CD14-positive monocyte (primary cell): ENCODE results near the gene CCT2. TPM values are rescaled to one million over a fixed set of nuclear protein-coding genes. Genes with fewer than 3 reads are reported as not detected.

Experiments used
- DNase-seq, 3 donors: peaks; one replicate each; pipeline ENCODE4 v3.0.0-alpha.2; 2011 to 2022
- H2AFZ ChIP-seq: 2 replicates; pipeline ENCODE4 v1.6.0; 2012; ENCODE audit warnings: mild to moderate bottlenecking, low read depth, low read length, inconsistent platforms; ENCODE audit not compliant: insufficient read depth, poor library complexity, severe bottlenecking
- H3K27ac ChIP-seq, 2 donors: 1 replicate in 1 of 2; 2 replicates in 1 of 2; pipeline ENCODE4 v1.5.1; 2012 to 2013; ENCODE audit warnings: low read length in 2 of 2, control low read depth in 1 of 2, inconsistent platforms in 1 of 2, low read depth in 1 of 2, mild to moderate bottlenecking in 1 of 2
- H3K27me3 ChIP-seq, 2 donors: one replicate each; pipeline versions ENCODE4 v1.6.0 to v1.6.1; 2011 to 2013; ENCODE audit warnings: low read length in 2 of 2; ENCODE audit not compliant: control insufficient read depth in 2 of 2, insufficient read depth in 2 of 2
- H3K36me3 ChIP-seq, 2 donors: replicated peaks in 1 of 2; 1 replicate in 1 of 2; 2 replicates in 1 of 2; pipeline versions ENCODE4 v1.5.1 to v1.6.1; 2012 to 2013; ENCODE audit warnings: low read length in 2 of 2, control low read depth in 1 of 2, inconsistent platforms in 1 of 2, mild to moderate bottlenecking in 1 of 2; ENCODE audit not compliant: insufficient read depth in 2 of 2, control insufficient read depth in 1 of 2
- H3K4me1 ChIP-seq, 2 donors: 1 replicate in 1 of 2; 2 replicates in 1 of 2; pipeline versions ENCODE4 v1.5.1 to v1.6.1; 2012 to 2013; ENCODE audit warnings: low read length in 2 of 2, control low read depth in 1 of 2, inconsistent platforms in 1 of 2, mild to moderate bottlenecking in 1 of 2, moderate library complexity in 1 of 2; ENCODE audit not compliant: insufficient read depth in 2 of 2, control insufficient read depth in 1 of 2
- H3K4me2 ChIP-seq: replicated peaks from 2 replicates; pipeline ENCODE3; 2012; ENCODE audit warnings: low read length, moderate library complexity, mild to moderate bottlenecking; ENCODE audit not compliant: poor library complexity, severe bottlenecking; ENCODE audit errors: extremely low read depth
- H3K4me3 ChIP-seq, 3 experiments: fragments of 200-600 bp in 1 of 3; sonication (generic) in 1 of 3; replicated peaks in 1 of 3; 1 replicate in 2 of 3; 2 replicates in 1 of 3; pipeline ENCODE4 v1.5.1; 2011 to 2013; ENCODE audit warnings: low read length in 3 of 3, mild to moderate bottlenecking in 3 of 3, control low read depth in 2 of 3, low read depth in 2 of 3, inconsistent platforms in 1 of 3, moderate library complexity in 1 of 3
- H3K79me2 ChIP-seq: 2 replicates; pipeline ENCODE4 v1.6.0; 2012; ENCODE audit warnings: mild to moderate bottlenecking, control low read depth, inconsistent platforms, low read length, moderate library complexity; ENCODE audit not compliant: insufficient read depth
- H3K9ac ChIP-seq: 2 replicates; pipeline ENCODE4 v1.6.0; 2017; ENCODE audit warnings: low read length, mild to moderate bottlenecking; ENCODE audit not compliant: insufficient read depth, poor library complexity, severe bottlenecking
- H3K9me3 ChIP-seq, 2 donors: replicated peaks in 1 of 2; 1 replicate in 1 of 2; 2 replicates in 1 of 2; pipeline versions ENCODE4 v1.5.1 to v1.6.1; 2012 to 2013; ENCODE audit warnings: low read length in 2 of 2, control low read depth in 1 of 2; ENCODE audit not compliant: control insufficient read depth in 1 of 2, insufficient read depth in 1 of 2
- H4K20me1 ChIP-seq: 2 replicates; pipeline ENCODE4 v1.6.0; 2012; ENCODE audit warnings: mild to moderate bottlenecking, low read length, control low read depth, moderate library complexity; ENCODE audit not compliant: insufficient read depth
- H3K27ac Mint-ChIP-seq, 7 donors: one replicate each; pipeline ENCODE4 v1.8.0; 2020; ENCODE audit warnings: mild to moderate bottlenecking in 7 of 7, mixed read lengths in 7 of 7, moderate library complexity in 6 of 7, inconsistent platforms in 2 of 7
- H3K27me3 Mint-ChIP-seq, 3 donors: one replicate each; pipeline ENCODE4 v1.8.0; 2021 to 2022; ENCODE audit warnings: low read depth in 3 of 3, mild to moderate bottlenecking in 3 of 3, mixed read lengths in 3 of 3, moderate library complexity in 3 of 3, inconsistent platforms in 1 of 3
- H3K36me3 Mint-ChIP-seq, 2 donors: one replicate each; pipeline ENCODE4 v1.8.0; 2020; ENCODE audit warnings: mixed read lengths in 2 of 2, inconsistent platforms in 1 of 2, mild to moderate bottlenecking in 1 of 2
- H3K4me1 Mint-ChIP-seq: one replicate; pipeline ENCODE4 v1.8.0; 2020; ENCODE audit warnings: mild to moderate bottlenecking, mixed read lengths
- H3K4me3 Mint-ChIP-seq, 2 donors: one replicate each; pipeline ENCODE4 v1.8.0; 2020; ENCODE audit warnings: mild to moderate bottlenecking in 2 of 2, mixed read lengths in 2 of 2, moderate library complexity in 1 of 2
- H3K9me3 Mint-ChIP-seq, 7 donors: one replicate each; pipeline ENCODE4 v1.8.0; 2020 to 2022; ENCODE audit warnings: mixed read lengths in 7 of 7, mild to moderate bottlenecking in 6 of 7, moderate library complexity in 6 of 7, inconsistent platforms in 2 of 7
- WGBS: methylation state at CpG from one replicate; pipeline ENCODE4 v1.1.5; 2013; ENCODE audit warnings: missing lambda C conversion rate; ENCODE audit not compliant: insufficient coverage; 5-methylcytosine and 5-hydroxymethylcytosine counted together
- intact Hi-C, 2 donors: fragments of 100-400 bp; cut with micrococcal nuclease; formaldehyde crosslinking; loops; one replicate each; pipeline versions ENCODE4 v1.15.0 to v1.15.1; 2023
- polyA plus RNA-seq, 3 donors: library from polyadenylated mRNA; depleted of rRNA in 1 of 3; unstranded in 2 of 3; stranded (reverse) in 1 of 3; fragments of 300-500 nt in 2 of 3; fragments of >200 nt in 1 of 3; fragmentation: Illumina TruSeq in 2 of 3; gene quantifications; 1 replicate in 2 of 3; 2 replicates in 1 of 3; pipeline ENCODE4 v1.2.3, GENCODE V29; 2012 to 2021
- small RNA-seq: library from RNA; depleted of rRNA; stranded (forward); fragments of <200 nt; gene quantifications from one replicate; pipeline ENCODE3, GENCODE V24; 2012; ENCODE audit warnings: low read depth; ENCODE audit not compliant: insufficient read length
- TF ChIP-seq, protein P1 (sequence below): fragments of 200-600 bp; IDR thresholded peaks from one replicate; pipeline ENCODE4 v1.8.0; 2022; ENCODE audit warnings: antibody characterized with exemption, mild to moderate bottlenecking

Gene CCT2
- polyA plus RNA-seq, 3 donors: 39.8 to 87.4 (median 63.3) TPM

DNA sequence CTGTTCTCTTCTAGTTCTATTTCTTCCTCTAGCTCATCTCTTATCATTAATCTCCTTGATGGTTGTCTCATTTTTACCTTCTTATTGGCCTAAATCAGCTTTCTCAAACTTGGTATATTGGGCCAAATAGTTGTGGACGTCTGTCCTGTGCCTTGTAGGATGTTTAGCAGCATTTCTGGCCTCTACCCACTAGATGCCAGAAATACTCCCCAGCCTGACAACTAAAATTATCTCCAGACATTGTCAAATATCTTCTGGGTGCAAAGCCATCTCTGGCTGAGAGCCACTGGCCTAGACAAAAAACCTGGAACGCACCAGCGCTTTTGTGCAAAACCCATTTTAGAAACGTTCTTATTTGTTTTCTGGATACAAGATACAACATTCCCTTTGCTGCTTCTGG, 64.3 kb downstream of the CCT2 start:
- H3K36me3 ChIP-seq: no peaks in the 10 kb centered on the region
- no peak for DNase-seq
- H3K4me1 Mint-ChIP-seq: no peaks in the 10 kb centered on the region
- no peaks in the 10 kb centered on the region for H3K27me3 ChIP-seq
- peaks cover 0 to 5% (median 0%) of the 10 kb centered on the region in 7 donors for H3K9me3 Mint-ChIP-seq
- WGBS: 60% methylated on average over 2 of the region's 4 CpGs
- peaks cover 0 to 7% (median 5%) of the 10 kb centered on the region in 3 donors for H3K27me3 Mint-ChIP-seq
- no peaks in the 10 kb centered on the region for H4K20me1 ChIP-seq
- no peak overlapping the region for H3K27ac ChIP-seq
- H3K9ac ChIP-seq: no peak overlapping the region
- peaks cover 0 to 7% of the 10 kb centered on the region in 2 donors for H3K4me1 ChIP-seq
- no peak overlapping the region for H3K27ac Mint-ChIP-seq
- intact Hi-C loops: no loop called here
- no peak overlapping the region for H3K4me2 ChIP-seq
- no peaks in the 10 kb centered on the region for H3K9me3 ChIP-seq
- H3K4me3 ChIP-seq: no peak overlapping the region
- no peaks in the 10 kb centered on the region for H3K79me2 ChIP-seq
- H3K36me3 Mint-ChIP-seq: no peaks in the 10 kb centered on the region
- H2AFZ ChIP-seq: no peak overlapping the region
- TF ChIP-seq, protein P1, sequence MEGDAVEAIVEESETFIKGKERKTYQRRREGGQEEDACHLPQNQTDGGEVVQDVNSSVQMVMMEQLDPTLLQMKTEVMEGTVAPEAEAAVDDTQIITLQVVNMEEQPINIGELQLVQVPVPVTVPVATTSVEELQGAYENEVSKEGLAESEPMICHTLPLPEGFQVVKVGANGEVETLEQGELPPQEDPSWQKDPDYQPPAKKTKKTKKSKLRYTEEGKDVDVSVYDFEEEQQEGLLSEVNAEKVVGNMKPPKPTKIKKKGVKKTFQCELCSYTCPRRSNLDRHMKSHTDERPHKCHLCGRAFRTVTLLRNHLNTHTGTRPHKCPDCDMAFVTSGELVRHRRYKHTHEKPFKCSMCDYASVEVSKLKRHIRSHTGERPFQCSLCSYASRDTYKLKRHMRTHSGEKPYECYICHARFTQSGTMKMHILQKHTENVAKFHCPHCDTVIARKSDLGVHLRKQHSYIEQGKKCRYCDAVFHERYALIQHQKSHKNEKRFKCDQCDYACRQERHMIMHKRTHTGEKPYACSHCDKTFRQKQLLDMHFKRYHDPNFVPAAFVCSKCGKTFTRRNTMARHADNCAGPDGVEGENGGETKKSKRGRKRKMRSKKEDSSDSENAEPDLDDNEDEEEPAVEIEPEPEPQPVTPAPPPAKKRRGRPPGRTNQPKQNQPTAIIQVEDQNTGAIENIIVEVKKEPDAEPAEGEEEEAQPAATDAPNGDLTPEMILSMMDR: no peak
- no peak overlapping the region for H3K4me3 Mint-ChIP-seq

Small RNA genes within 50 kb of the gene (small RNA-seq; reads per million reads assigned to genes)
- not detected for gene MIR3913-1

Other genes starting within 250 kb of the CCT2 start
- over 10,000 TPM; 10,434 to 46,644 (median 13,865) TPM for gene LYZ, start 237.1 kb upstream of the CCT2 start, polyA plus RNA-seq
- gene YEATS4, start 225.7 kb upstream of the CCT2 start, polyA plus RNA-seq: 10 to 100 TPM in 2 of 3 donors, 1 to 10 TPM in 1; 6.6 to 20.9 (median 16.0) TPM
- gene FRS2, start 115.1 kb upstream of the CCT2 start, polyA plus RNA-seq: 10 to 100 TPM in 2 of 3 donors, 1 to 10 TPM in 1; 6.8 to 13.6 (median 13.0) TPM
- gene LRRC10, start 25.4 kb downstream of the CCT2 start, polyA plus RNA-seq: not detected
- gene BEST3, start 113.8 kb downstream of the CCT2 start, polyA plus RNA-seq: not detected
- 10 to 100 TPM in 1 of 3 donors, 1 to 10 TPM in 2; 8.2 to 14.8 (median 9.4) TPM for gene RAB3IP, start 153.4 kb downstream of the CCT2 start, polyA plus RNA-seq
- not detected for gene MYRFL, start 239.8 kb downstream of the CCT2 start, polyA plus RNA-seq